Measurements from ENCODE around the gene DRAP1.

Gene DRAP1

DNA sequence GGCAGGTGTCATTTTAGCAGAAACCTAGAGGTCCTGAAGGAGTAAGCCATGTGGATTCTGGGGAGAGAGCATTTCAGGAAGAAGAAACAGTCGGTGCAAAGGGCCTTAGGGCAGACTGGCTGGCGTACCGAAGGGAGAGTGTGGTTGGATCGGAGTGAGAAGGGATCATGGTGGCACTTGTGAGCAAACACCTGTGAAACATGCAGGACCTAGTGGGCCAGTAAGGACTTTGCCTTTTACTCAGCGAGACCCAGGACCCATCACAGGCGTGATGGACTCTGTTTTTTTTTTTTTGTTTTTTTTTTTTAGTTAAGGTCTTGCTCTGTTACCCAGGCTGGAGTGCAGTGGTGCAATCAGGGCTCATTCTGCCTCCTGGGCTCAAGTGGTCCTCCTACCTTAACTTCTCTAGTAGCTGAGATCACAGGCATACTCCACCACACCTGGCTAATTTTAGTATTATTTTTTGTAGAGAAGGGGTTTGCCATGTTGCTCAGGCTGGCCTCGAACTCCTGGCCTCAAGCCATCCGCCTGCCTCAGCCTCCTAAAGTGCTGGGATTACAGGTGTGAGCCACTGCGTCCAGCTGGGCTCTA lies 22.6 kb downstream of the DRAP1 start:
- Histone ChIP-seq H3K4me2 (ENCODE audit: low read depth, low read length) (no peak overlapping the region), H2AFZ (ENCODE audit: low read length) (no peak overlapping the region), H3K27ac (ENCODE audit: low read length) (no peak overlapping the region)

DNA sequence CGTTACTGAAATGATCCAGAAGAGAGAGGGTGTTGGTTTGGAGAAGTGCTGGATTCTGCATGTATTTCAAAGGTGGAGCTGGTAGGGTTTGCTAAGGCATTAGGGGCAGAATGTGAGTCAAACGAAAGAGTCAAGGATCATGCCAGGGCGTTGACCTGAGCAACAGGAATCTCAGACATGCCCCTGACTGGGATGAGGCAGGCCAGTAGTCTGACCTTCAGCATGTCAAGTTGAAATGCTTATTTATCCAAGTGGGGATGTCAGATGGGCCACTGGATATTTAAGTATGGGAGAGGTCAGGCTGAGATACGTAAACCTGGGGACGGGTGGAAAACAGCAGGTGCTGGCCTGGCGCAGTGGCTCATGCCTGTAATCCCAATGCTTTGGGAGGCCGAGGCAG lies 23.3 kb downstream of the DRAP1 start:
- no peak overlapping the region for H2AFZ ChIP-seq (ENCODE audit: low read length)
- no peak overlapping the region for H3K4me3 ChIP-seq (ENCODE audit: low read length)
- H3K9ac ChIP-seq (ENCODE audit: low read length): no peak overlapping the region
- no peak overlapping the region for H3K27ac ChIP-seq (ENCODE audit: low read length)
- H3K9me3 ChIP-seq (replicated peaks; ENCODE audit: insufficient read depth, low read length): no peaks in the 10 kb centered on the region
- no peak overlapping the region for H3K4me2 ChIP-seq (ENCODE audit: low read depth, low read length)
- H3K36me3 ChIP-seq (replicated peaks; ENCODE audit: insufficient read depth, low read length): no peaks in the 10 kb centered on the region
- H3K9me2 ChIP-seq (replicated peaks; ENCODE audit: insufficient read depth, low read length): no peaks in the 10 kb centered on the region
- TF ChIP-seq EZH2 (optimal IDR thresholded peaks at IDR 0.05; ENCODE audit: low read depth, low read length) (no peak), CTCF (IDR thresholded peaks at IDR 0.05; ENCODE audit: low read length) (no peak), EZH2phosphoT487 (IDR thresholded peaks at IDR 0.05; ENCODE audit: low read length) (no peak)
- no peaks in the 10 kb centered on the region for H3K27me3 ChIP-seq (replicated peaks; ENCODE audit: insufficient read depth, low read length)
- no peaks in the 10 kb centered on the region for H3K79me2 ChIP-seq (ENCODE audit: low read length)
- H4K20me1 ChIP-seq (ENCODE audit: insufficient read depth, low read length): no peaks in the 10 kb centered on the region
- H3K4me1 ChIP-seq (ENCODE audit: low read length): 0 out of 2 replicates have a peak, but pooled peaks cover 4% of the 10 kb centered on the region
- no peaks in the 10 kb centered on the region for H3F3A ChIP-seq (ENCODE audit: insufficient read depth, low read length)
- DNase-seq: no peak

More for the DNA sequence above, 22.6 kb downstream of the DRAP1 start:
- H3K4me3 ChIP-seq (ENCODE audit: low read length): no peak overlapping the region
- H3K9ac ChIP-seq (ENCODE audit: low read length): no peak overlapping the region
- 0 out of 2 replicates have a peak, but pooled peaks cover 4% of the 10 kb centered on the region for H3K4me1 ChIP-seq (ENCODE audit: low read length)
- no peaks in the 10 kb centered on the region for H3F3A ChIP-seq (ENCODE audit: insufficient read depth, low read length)
- no peak for DNase-seq
- H4K20me1 ChIP-seq (ENCODE audit: insufficient read depth, low read length): no peaks in the 10 kb centered on the region
- H3K36me3 ChIP-seq (replicated peaks; ENCODE audit: insufficient read depth, low read length): no peaks in the 10 kb centered on the region
- TF ChIP-seq EZH2phosphoT487 (IDR thresholded peaks at IDR 0.05; ENCODE audit: low read length): no peak
- no peak for TF ChIP-seq CTCF (IDR thresholded peaks at IDR 0.05; ENCODE audit: low read length)
- TF ChIP-seq EZH2 (optimal IDR thresholded peaks at IDR 0.05; ENCODE audit: low read depth, low read length): no peak
- H3K9me2 ChIP-seq (replicated peaks; ENCODE audit: insufficient read depth, low read length): no peaks in the 10 kb centered on the region
- H3K27me3 ChIP-seq (replicated peaks; ENCODE audit: insufficient read depth, low read length): no peaks in the 10 kb centered on the region
- H3K79me2 ChIP-seq (ENCODE audit: low read length): no peaks in the 10 kb centered on the region
- H3K9me3 ChIP-seq (replicated peaks; ENCODE audit: insufficient read depth, low read length): no peaks in the 10 kb centered on the region

DNA sequence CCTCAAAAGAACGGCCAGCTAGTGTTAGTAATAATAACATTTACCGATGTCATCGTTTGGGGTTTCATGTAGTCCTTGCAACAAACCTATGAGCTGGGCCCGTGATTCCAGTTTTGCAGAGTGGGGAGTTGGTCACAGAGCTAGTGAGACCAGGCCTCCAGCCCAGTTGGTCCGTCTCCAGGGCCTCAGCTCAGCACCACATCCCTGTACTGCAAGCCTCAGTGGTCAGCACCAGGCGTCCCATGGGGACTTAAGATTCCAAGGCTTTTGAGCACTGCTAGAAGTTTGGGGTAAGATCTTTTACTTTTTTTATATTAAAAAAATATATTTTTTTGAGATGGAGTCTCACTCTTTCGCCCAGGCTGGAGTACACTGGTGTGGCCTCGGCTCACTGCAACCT lies 25.0 kb downstream of the DRAP1 start:
- no peak overlapping the region for H3K27ac ChIP-seq (ENCODE audit: low read length)
- no peaks in the 10 kb centered on the region for H4K20me1 ChIP-seq (ENCODE audit: insufficient read depth, low read length)
- no peaks in the 10 kb centered on the region for H3F3A ChIP-seq (ENCODE audit: insufficient read depth, low read length)
- H3K9me3 ChIP-seq (replicated peaks; ENCODE audit: insufficient read depth, low read length): no peaks in the 10 kb centered on the region
- no peak overlapping the region for H3K4me2 ChIP-seq (ENCODE audit: low read depth, low read length)
- H3K27me3 ChIP-seq (replicated peaks; ENCODE audit: insufficient read depth, low read length): no peaks in the 10 kb centered on the region
- no peak overlapping the region for H3K9ac ChIP-seq (ENCODE audit: low read length)
- no peak for DNase-seq
- 0 out of 2 replicates have a peak, but pooled peaks cover 4% of the 10 kb centered on the region for H3K4me1 ChIP-seq (ENCODE audit: low read length)
- no peak overlapping the region for H2AFZ ChIP-seq (ENCODE audit: low read length)
- H3K4me3 ChIP-seq (ENCODE audit: low read length): no peak overlapping the region
- H3K79me2 ChIP-seq (ENCODE audit: low read length): no peaks in the 10 kb centered on the region
- no peak for TF ChIP-seq CTCF (IDR thresholded peaks at IDR 0.05; ENCODE audit: low read length)
- no peak for TF ChIP-seq EZH2phosphoT487 (IDR thresholded peaks at IDR 0.05; ENCODE audit: low read length)
- TF ChIP-seq EZH2 (optimal IDR thresholded peaks at IDR 0.05; ENCODE audit: low read depth, low read length): no peak
- H3K9me2 ChIP-seq (replicated peaks; ENCODE audit: insufficient read depth, low read length): no peaks in the 10 kb centered on the region
- no peaks in the 10 kb centered on the region for H3K36me3 ChIP-seq (replicated peaks; ENCODE audit: insufficient read depth, low read length)

All from MM.1S (cell line).